ENCODE data around the gene NABP1.

GRCh38 chr2:191701696-191702095, 23.8 kb downstream of the NABP1 start:
- no peak for TF ChIP-seq CTCF (optimal IDR thresholded peaks at IDR 0.05 in 1 of 3, IDR thresholded peaks at IDR 0.05 in 1 of 3, conservative IDR thresholded peaks at IDR 0.05 in 1 of 3; ENCODE audit: extremely low read depth in 1 of 3, insufficient read depth in 2 of 3, low read length in 3 of 3)
- TF ChIP-seq EZH2 (IDR thresholded peaks at IDR 0.05; ENCODE audit: low read length): no peak

All from keratinocyte (primary cell).